SIG-M5 treated with dmso at 0.1 percent for 504 hours (cell line): ENCODE data around the gene USP49.
A peak's percentile ranks its signal among the peaks of the same experiment; 100 is the strongest.

Experiments
- DNase-seq: peaks from one replicate; lab custom pipeline; 2025; ENCODE audit not compliant: unreplicated experiment; lab: John Stamatoyannopoulos, UW

Gene USP49

GRCh38 chr6:41877051-41877680 lies 18.0 kb downstream of the USP49 start:
- DNase-seq, result no peak

GRCh38 chr6:41874741-41875140 lies 20.4 kb downstream of the USP49 start:
- no peak for DNase-seq

GRCh38 chr6:41872147-41872546 lies 23.0 kb downstream of the USP49 start:
- no peak for DNase-seq

GRCh38 chr6:41871691-41872090 lies 23.5 kb downstream of the USP49 start:
- no peak for DNase-seq

- DNase-seq, result no peak
Measured at GRCh38 chr6:41859356-41859755, 35.8 kb downstream of the USP49 start.

- DNase-seq, result no peak
Measured at GRCh38 chr6:41858703-41859102, 36.5 kb downstream of the USP49 start.

- no peak for DNase-seq
Measured at GRCh38 chr6:41850861-41851260, 44.3 kb downstream of the USP49 start.

GRCh38 chr6:41846666-41847237 lies 48.4 kb downstream of the USP49 start:
- DNase-seq, result peak; percentile 86

GRCh38 chr6:41843178-41843577 lies 52.0 kb downstream of the USP49 start:
- DNase-seq, result no peak

GRCh38 chr6:41840326-41840725 lies 54.8 kb downstream of the USP49 start:
- DNase-seq, result no peak

GRCh38 chr6:41836660-41837052 lies 58.5 kb downstream of the USP49 start:
- no peak for DNase-seq

GRCh38 chr6:41836022-41836659 lies 59.0 kb downstream of the USP49 start:
- no peak for DNase-seq

- no peak for DNase-seq
Measured at GRCh38 chr6:41832263-41832662, 62.9 kb downstream of the USP49 start.

- no peak for DNase-seq
Measured at GRCh38 chr6:41826343-41827022, 68.7 kb downstream of the USP49 start.

GRCh38 chr6:41824571-41825569 lies 70.3 kb downstream of the USP49 start:
- peak; percentile 24 for DNase-seq

GRCh38 chr6:41823178-41823577 lies 72.0 kb downstream of the USP49 start:
- no peak for DNase-seq

- no peak for DNase-seq
Measured at GRCh38 chr6:41822021-41822420, 73.2 kb downstream of the USP49 start.

GRCh38 chr6:41821266-41821665 lies 73.9 kb downstream of the USP49 start:
- no peak for DNase-seq

GRCh38 chr6:41818271-41819054 lies 76.7 kb downstream of the USP49 start:
- DNase-seq, result peak; percentile 4

GRCh38 chr6:41815587-41815986 lies 79.6 kb downstream of the USP49 start:
- no peak for DNase-seq
